Fibroblast of lung (primary cell): ENCODE results near the gene RGS14. TPM values are rescaled to one million over a fixed set of nuclear protein-coding genes. Genes with fewer than 3 reads are reported as not detected.

Experiments used
- DNase-seq, 2 donors: peaks; one replicate each; pipeline versions ENCODE4 v3.0.0 to v3.0.0-alpha.2; 2010; ENCODE audit warnings: low read depth in 2 of 2
- H2AFZ ChIP-seq: 2 replicates; pipeline ENCODE4 v1.5.1; 2012; ENCODE audit warnings: low read length, control low read depth, inconsistent platforms
- H3K27ac ChIP-seq: 2 replicates; pipeline ENCODE4 v1.5.1; 2011; ENCODE audit warnings: low read length, control low read depth; ENCODE audit not compliant: insufficient read depth
- H3K27me3 ChIP-seq: 2 replicates; pipeline ENCODE4 v1.5.1; 2011; ENCODE audit warnings: mild to moderate bottlenecking, low read length; ENCODE audit not compliant: control insufficient read depth, insufficient read depth
- H3K36me3 ChIP-seq: 2 replicates; pipeline ENCODE4 v1.5.1; 2011; ENCODE audit warnings: low read length; ENCODE audit not compliant: control insufficient read depth, insufficient read depth
- H3K4me1 ChIP-seq: 2 replicates; pipeline ENCODE4 v1.5.1; 2011; ENCODE audit warnings: low read length; ENCODE audit not compliant: control insufficient read depth, insufficient read depth; ENCODE audit errors: extremely low read depth
- H3K4me2 ChIP-seq: 2 replicates; pipeline ENCODE4 v1.5.1; 2011; ENCODE audit warnings: low read length, control low read depth; ENCODE audit not compliant: insufficient read depth; ENCODE audit errors: extremely low read depth
- H3K4me3 ChIP-seq, 4 experiments: fragments of 200-600 bp in 1 of 4; sonication (generic) in 1 of 4; replicated peaks in 1 of 4; 2 replicates each; pipeline ENCODE4 v1.5.1; 2011 to 2016; ENCODE audit warnings: low read length in 4 of 4, low read depth in 3 of 4, mild to moderate bottlenecking in 3 of 4, control low read depth in 2 of 4, inconsistent platforms in 1 of 4, mixed read lengths in 1 of 4; ENCODE audit not compliant: insufficient read depth in 1 of 4; ENCODE audit errors: control extremely low read depth in 1 of 4
- H3K79me2 ChIP-seq: 2 replicates; pipeline ENCODE4 v1.5.1; 2012; ENCODE audit warnings: mild to moderate bottlenecking, low read length, inconsistent platforms; ENCODE audit not compliant: control insufficient read depth, insufficient read depth
- H3K9ac ChIP-seq: 2 replicates; pipeline ENCODE4 v1.5.1; 2011; ENCODE audit warnings: mild to moderate bottlenecking, low read length, control low read depth; ENCODE audit not compliant: insufficient read depth
- H3K9me3 ChIP-seq: 2 replicates; pipeline ENCODE4 v1.5.1; 2012; ENCODE audit warnings: low read depth, low read length; ENCODE audit not compliant: control insufficient read depth, insufficient read depth
- H4K20me1 ChIP-seq: 2 replicates; pipeline ENCODE4 v1.5.1; 2011; ENCODE audit warnings: low read length; ENCODE audit not compliant: control insufficient read depth, insufficient read depth; ENCODE audit errors: extremely low read depth
- EZH2 ChIP-seq: IDR thresholded peaks from 2 replicates; pipeline ENCODE4 v1.5.1; 2012; ENCODE audit warnings: low read length, control low read depth, mild to moderate bottlenecking; ENCODE audit errors: missing control alignments
- polyA plus RNA-seq, 2 donors: library from polyadenylated mRNA; depleted of rRNA in 1 of 2; stranded (reverse) in 1 of 2; unstranded in 1 of 2; fragments of >200 nt; gene quantifications; 2 replicates each; pipeline ENCODE4 v1.2.1, GENCODE V29; 2011 to 2012; ENCODE audit warnings: missing spikeins in 1 of 2
- total RNA-seq: library from RNA; depleted of rRNA; stranded (reverse); fragments of >200 nt; gene quantifications from 2 replicates; pipeline ENCODE4 v1.2.1, GENCODE V29; 2014
- TF ChIP-seq, protein P1 (sequence below), 2 donors: IDR thresholded peaks in 1 of 2; conservative IDR thresholded peaks in 1 of 2; 1 replicate in 1 of 2; 2 replicates in 1 of 2; pipeline ENCODE4 v1.5.1; 2011 to 2012; ENCODE audit warnings: low read length in 2 of 2, control low read depth in 1 of 2, inconsistent platforms in 1 of 2, low read depth in 1 of 2, mild to moderate bottlenecking in 1 of 2

The RGS14 gene
- total and polyA plus RNA-seq, 2 donors (not counting 1 experiment from before 2014, with no cell fraction given): 2.5 to 4.1 TPM

DNA sequence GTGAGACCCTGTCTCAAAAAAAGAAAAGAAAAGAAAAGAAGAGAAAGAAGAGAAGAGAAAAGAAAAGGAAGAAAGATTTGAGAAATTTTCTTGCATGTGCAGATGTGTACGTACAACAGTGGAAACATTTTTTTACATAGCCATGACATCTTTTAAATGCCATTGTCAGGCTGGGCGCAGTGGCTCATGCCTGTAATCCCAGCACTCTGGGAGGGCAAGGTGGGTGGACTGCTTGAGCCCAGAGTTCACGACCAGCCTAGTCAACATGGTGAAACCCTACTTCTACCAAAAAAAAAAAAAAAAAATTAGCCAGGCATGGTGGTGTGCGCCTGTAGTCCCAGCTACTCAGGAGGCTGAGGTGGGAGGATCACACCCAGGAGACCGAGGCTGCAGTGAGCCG is 12.8 kb upstream of the RGS14 start:
- H3K79me2 ChIP-seq: peaks cover 43% of the 10 kb centered on the region
- no peak overlapping the region for H3K27ac ChIP-seq
- H3K4me1 ChIP-seq: peaks cover 1% of the 10 kb centered on the region
- no peak for TF ChIP-seq EZH2
- TF ChIP-seq, protein P1, sequence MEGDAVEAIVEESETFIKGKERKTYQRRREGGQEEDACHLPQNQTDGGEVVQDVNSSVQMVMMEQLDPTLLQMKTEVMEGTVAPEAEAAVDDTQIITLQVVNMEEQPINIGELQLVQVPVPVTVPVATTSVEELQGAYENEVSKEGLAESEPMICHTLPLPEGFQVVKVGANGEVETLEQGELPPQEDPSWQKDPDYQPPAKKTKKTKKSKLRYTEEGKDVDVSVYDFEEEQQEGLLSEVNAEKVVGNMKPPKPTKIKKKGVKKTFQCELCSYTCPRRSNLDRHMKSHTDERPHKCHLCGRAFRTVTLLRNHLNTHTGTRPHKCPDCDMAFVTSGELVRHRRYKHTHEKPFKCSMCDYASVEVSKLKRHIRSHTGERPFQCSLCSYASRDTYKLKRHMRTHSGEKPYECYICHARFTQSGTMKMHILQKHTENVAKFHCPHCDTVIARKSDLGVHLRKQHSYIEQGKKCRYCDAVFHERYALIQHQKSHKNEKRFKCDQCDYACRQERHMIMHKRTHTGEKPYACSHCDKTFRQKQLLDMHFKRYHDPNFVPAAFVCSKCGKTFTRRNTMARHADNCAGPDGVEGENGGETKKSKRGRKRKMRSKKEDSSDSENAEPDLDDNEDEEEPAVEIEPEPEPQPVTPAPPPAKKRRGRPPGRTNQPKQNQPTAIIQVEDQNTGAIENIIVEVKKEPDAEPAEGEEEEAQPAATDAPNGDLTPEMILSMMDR (conservative IDR thresholded peaks at IDR 0.05 in 1 of 2, IDR thresholded peaks at IDR 0.05 in 1 of 2; ENCODE audit: low read depth in 1 of 2, low read length in 2 of 2): no peak
- H4K20me1 ChIP-seq: no peaks in the 10 kb centered on the region
- no peak for DNase-seq
- H3K27me3 ChIP-seq: no peaks in the 10 kb centered on the region
- no peak overlapping the region for H3K4me2 ChIP-seq
- no peak overlapping the region for H3K4me3 ChIP-seq
- no peak overlapping the region for H2AFZ ChIP-seq
- no peaks in the 10 kb centered on the region for H3K9me3 ChIP-seq
- H3K9ac ChIP-seq: no peak overlapping the region
- peaks cover 2% of the 10 kb centered on the region for H3K36me3 ChIP-seq

DNA sequence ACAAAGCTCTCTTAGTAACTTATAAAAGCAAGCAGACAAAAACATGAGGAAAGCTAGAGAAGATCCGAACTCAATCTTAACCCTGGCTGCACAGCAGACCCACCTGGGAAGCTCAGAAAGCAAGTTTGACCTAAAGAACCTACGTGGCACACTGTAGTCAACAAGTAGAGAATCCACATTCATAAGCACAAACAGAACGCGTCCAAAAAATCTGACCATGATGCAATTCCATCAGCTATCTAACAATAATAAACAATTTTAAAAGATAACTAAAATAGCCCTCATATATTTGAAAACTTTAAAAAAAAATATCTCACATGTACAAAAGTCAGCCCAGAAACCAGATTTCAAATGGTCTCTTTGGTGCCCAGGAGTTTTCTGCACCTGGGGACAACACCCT is 10.9 kb upstream of the RGS14 start:
- peaks cover 57% of the 10 kb centered on the region for H3K79me2 ChIP-seq
- H3K9me3 ChIP-seq: no peaks in the 10 kb centered on the region
- H3K4me3 ChIP-seq: no peak overlapping the region
- H3K9ac ChIP-seq: no peak overlapping the region
- TF ChIP-seq EZH2: no peak
- TF ChIP-seq, protein P1 (conservative IDR thresholded peaks at IDR 0.05 in 1 of 2, IDR thresholded peaks at IDR 0.05 in 1 of 2; ENCODE audit: low read depth in 1 of 2, low read length in 2 of 2): no peak
- no peak overlapping the region for H2AFZ ChIP-seq
- no peak overlapping the region for H3K4me2 ChIP-seq
- DNase-seq: no peak
- peaks cover 9% of the 10 kb centered on the region for H3K4me1 ChIP-seq
- H3K27ac ChIP-seq: no peak overlapping the region
- peaks cover 3% of the 10 kb centered on the region for H3K36me3 ChIP-seq
- H3K27me3 ChIP-seq: no peaks in the 10 kb centered on the region
- H4K20me1 ChIP-seq: no peaks in the 10 kb centered on the region

DNA sequence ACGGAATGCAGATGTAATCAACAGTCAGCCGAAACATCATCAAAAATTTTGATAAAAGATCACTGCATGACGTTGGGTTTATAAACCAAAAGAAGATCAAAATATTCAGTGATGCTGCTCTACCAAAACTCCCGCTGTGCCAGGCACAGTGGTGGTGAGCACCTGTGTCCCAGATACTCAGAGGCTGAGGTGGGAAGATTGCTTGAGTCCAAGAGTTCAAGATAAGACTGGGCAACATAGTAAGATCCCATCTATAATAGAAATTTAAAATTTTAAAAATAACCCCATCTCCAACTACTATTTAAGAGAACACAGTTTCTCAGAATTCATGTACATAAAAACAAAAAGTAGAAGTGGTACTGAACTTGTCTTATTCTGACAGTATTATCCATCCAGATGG is 10.0 kb upstream of the RGS14 start:
- no peaks in the 10 kb centered on the region for H3K9me3 ChIP-seq
- peaks cover 3% of the 10 kb centered on the region for H3K36me3 ChIP-seq
- no peaks in the 10 kb centered on the region for H3K27me3 ChIP-seq
- H3K27ac ChIP-seq: no peak overlapping the region
- TF ChIP-seq EZH2: no peak
- TF ChIP-seq, protein P1 (conservative IDR thresholded peaks at IDR 0.05 in 1 of 2, IDR thresholded peaks at IDR 0.05 in 1 of 2; ENCODE audit: low read depth in 1 of 2, low read length in 2 of 2): no peak
- H3K9ac ChIP-seq: no peak overlapping the region
- H4K20me1 ChIP-seq: no peaks in the 10 kb centered on the region
- H3K4me2 ChIP-seq: peak overlapping the region; percentile 4
- no peak overlapping the region for H2AFZ ChIP-seq
- DNase-seq: no peak
- H3K4me3 ChIP-seq: no peak overlapping the region
- H3K79me2 ChIP-seq: peaks cover 57% of the 10 kb centered on the region
- H3K4me1 ChIP-seq: peaks cover 9% of the 10 kb centered on the region
